Transverse colon (tissue), 3 donors: Measurements from ENCODE around the gene PCDHB3.

ENCODE experiments used
- POLR2A ChIP-seq: fragments of 450-650 bp; IDR thresholded peaks from one replicate; pipeline ENCODE4 v1.6.1; 2016; ENCODE audit warnings: antibody characterized with exemption, mild to moderate bottlenecking, moderate library complexity
- TF ChIP-seq, protein P1 (sequence below), 5 experiments: fragments of 200-600 bp in 3 of 5; fragments of 450-650 bp in 2 of 5; sonication (generic) in 3 of 5; IDR thresholded peaks; 1 replicate in 2 of 5; 2 replicates in 3 of 5; pipeline ENCODE4 v1.5.1; 2016 to 2017; ENCODE audit warnings: antibody characterized with exemption in 5 of 5, inconsistent platforms in 3 of 5, mild to moderate bottlenecking in 2 of 5, moderate library complexity in 1 of 5

DNA sequence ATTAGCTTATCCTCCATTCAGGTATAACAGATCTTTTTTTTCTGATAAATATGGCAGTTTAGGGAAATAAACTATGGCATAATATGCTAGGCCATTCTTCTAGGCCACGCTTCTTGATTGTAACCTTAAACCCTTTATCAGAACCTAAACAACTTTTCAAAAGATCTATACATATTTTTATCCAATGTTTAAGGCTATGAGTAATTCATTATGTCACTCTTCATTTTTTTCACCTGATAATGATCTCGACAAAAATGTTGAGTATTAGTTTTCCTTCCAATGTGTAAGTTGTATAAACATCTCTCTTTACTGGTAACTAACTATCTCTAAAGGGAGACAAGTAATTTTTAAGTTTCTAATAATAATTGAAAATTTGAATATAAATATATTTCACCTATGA is 19.0 kb downstream of the PCDHB3 start:
- no peak for TF ChIP-seq POLR2A
- TF ChIP-seq, protein P1, sequence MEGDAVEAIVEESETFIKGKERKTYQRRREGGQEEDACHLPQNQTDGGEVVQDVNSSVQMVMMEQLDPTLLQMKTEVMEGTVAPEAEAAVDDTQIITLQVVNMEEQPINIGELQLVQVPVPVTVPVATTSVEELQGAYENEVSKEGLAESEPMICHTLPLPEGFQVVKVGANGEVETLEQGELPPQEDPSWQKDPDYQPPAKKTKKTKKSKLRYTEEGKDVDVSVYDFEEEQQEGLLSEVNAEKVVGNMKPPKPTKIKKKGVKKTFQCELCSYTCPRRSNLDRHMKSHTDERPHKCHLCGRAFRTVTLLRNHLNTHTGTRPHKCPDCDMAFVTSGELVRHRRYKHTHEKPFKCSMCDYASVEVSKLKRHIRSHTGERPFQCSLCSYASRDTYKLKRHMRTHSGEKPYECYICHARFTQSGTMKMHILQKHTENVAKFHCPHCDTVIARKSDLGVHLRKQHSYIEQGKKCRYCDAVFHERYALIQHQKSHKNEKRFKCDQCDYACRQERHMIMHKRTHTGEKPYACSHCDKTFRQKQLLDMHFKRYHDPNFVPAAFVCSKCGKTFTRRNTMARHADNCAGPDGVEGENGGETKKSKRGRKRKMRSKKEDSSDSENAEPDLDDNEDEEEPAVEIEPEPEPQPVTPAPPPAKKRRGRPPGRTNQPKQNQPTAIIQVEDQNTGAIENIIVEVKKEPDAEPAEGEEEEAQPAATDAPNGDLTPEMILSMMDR (IDR thresholded peaks at IDR 0.05), result no peak
